Upper lobe of right lung (tissue), 1 donor: ENCODE results near the gene C14orf39. TPM values are rescaled to one million over a fixed set of nuclear protein-coding genes. Genes with fewer than 3 reads are reported as not detected.

ENCODE experiments used
- ATAC-seq: fragments of 200-7000 bp; cut with Tn5 transposase; one replicate; pipeline ENCODE4 v1.9.1; 2020; ENCODE audit warnings: mild to moderate bottlenecking, moderate library complexity
- DNase-seq: peaks from one replicate; pipeline ENCODE4 v3.0.0-alpha.2; 2020
- H3K27ac ChIP-seq: fragments of 200-600 bp; one replicate; pipeline ENCODE4 v1.8.0; 2022
- H3K27me3 ChIP-seq: fragments of 200-600 bp; one replicate; pipeline ENCODE4 v1.8.0; 2022; ENCODE audit warnings: mild to moderate bottlenecking
- H3K36me3 ChIP-seq: fragments of 200-600 bp; one replicate; pipeline ENCODE4 v1.8.0; 2022
- H3K4me1 ChIP-seq: fragments of 200-600 bp; one replicate; pipeline ENCODE4 v1.8.0; 2022
- H3K4me3 ChIP-seq: fragments of 200-600 bp; one replicate; pipeline ENCODE4 v1.8.0; 2022; ENCODE audit warnings: mild to moderate bottlenecking
- H3K9me3 ChIP-seq: fragments of 200-600 bp; one replicate; pipeline ENCODE4 v1.8.0; 2022
- intact Hi-C: fragments of 100-400 bp; cut with DNase I; formaldehyde crosslinking; loops from one replicate; pipeline ENCODE4 v1.11.0; 2022
- total RNA-seq: library from RNA; stranded (reverse); fragmentation: NEBNext Ultra II Directional; extraction: Animal tissue kit (Norgen Biotek cat#: 25700); gene quantifications from one replicate; pipeline ENCODE4 v1.2.1, GENCODE V29; 2021
- TF ChIP-seq, protein P1 (sequence below): fragments of 200-600 bp; IDR thresholded peaks from one replicate; pipeline ENCODE4 v1.8.0; 2022; ENCODE audit warnings: antibody characterized with exemption
- donor health status: DM: no; HTN: yes; CAD: no; lungs with severe emphysema.

C14orf39 gene
- total RNA-seq, 1 donor from 2014 or later: not detected

GRCh38 chr14:60508707-60509437 is 23.0 kb upstream of the C14orf39 start, which contains the start of gene SIX6:
SIX6 (plus strand) TSS chr14:60509146; CDS start chr14:60509399, 253 bp downstream.
- TF ChIP-seq, protein P1, sequence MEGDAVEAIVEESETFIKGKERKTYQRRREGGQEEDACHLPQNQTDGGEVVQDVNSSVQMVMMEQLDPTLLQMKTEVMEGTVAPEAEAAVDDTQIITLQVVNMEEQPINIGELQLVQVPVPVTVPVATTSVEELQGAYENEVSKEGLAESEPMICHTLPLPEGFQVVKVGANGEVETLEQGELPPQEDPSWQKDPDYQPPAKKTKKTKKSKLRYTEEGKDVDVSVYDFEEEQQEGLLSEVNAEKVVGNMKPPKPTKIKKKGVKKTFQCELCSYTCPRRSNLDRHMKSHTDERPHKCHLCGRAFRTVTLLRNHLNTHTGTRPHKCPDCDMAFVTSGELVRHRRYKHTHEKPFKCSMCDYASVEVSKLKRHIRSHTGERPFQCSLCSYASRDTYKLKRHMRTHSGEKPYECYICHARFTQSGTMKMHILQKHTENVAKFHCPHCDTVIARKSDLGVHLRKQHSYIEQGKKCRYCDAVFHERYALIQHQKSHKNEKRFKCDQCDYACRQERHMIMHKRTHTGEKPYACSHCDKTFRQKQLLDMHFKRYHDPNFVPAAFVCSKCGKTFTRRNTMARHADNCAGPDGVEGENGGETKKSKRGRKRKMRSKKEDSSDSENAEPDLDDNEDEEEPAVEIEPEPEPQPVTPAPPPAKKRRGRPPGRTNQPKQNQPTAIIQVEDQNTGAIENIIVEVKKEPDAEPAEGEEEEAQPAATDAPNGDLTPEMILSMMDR: no peak
- peaks cover 100% of the 10 kb centered on the region for H3K27me3 ChIP-seq
- no peak within 1 kb of the TSS for H3K27ac ChIP-seq
- no peaks in the 10 kb centered on the region for H3K36me3 ChIP-seq
- ATAC-seq (peak; percentile 35), DNase-seq (peak; percentile 59)
- intact Hi-C loops: no loop called here
- peaks cover 9% of the 10 kb centered on the region for H3K4me1 ChIP-seq
- no peak within 1 kb of the TSS for H3K4me3 ChIP-seq
- no peaks in the 10 kb centered on the region for H3K9me3 ChIP-seq

GRCh38 chr14:60508363-60508706 is 22.5 kb upstream of the C14orf39 start:
- intact Hi-C loops: no loop called here
- Histone ChIP-seq H3K4me3 (no peak overlapping the region), H3K4me1 (peaks cover 9% of the 10 kb centered on the region), H3K9me3 (no peaks in the 10 kb centered on the region), H3K27ac (no peak overlapping the region), H3K36me3 (no peaks in the 10 kb centered on the region), H3K27me3 (peaks cover 100% of the 10 kb centered on the region)
- ATAC-seq: no peak
- TF ChIP-seq, protein P1: no peak
- DNase-seq: no peak

DNA sequence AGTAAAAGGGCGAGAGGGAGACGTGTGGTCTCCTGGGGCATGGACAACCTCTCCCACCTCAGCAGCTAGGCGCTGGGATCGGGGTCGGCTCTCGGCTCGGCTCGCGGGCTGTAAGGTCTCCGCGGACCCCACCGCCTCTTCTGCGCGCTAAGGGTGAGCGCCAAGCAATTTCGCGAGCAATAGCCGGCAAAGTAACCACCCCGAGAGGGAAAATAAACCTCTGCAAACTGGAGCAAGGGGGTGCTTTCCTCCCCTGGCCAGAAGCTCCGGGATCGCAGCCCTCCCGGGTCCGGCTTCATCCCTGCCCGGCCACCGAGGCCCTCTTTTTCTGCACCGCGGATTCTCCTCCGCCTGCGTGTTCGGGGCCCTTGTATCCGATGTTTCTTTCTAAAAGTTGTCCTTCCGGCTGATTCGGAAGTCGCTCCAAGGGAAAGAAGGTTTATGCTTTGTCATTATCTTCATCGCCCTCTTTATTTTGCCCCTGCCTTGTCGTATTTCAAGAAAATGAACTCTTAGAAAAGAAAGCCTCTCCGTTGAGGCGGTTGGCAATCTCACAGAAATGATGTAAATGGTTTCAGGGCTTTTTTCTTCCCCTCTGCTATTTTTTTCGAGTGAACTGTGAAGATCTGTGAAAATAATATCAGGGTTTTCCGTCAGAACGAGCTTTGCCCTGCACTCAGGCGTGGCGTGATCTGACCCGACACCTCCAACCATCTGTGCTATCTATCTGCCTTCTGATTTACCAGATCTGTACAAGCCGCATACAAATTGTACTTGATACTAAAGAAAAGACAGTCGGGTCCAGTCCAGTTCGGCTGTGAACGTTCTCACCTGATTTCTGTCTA is 21.3 kb upstream of the C14orf39 start:
- DNase-seq (no peak), ATAC-seq (no peak)
- no peak overlapping the region for H3K27ac ChIP-seq
- intact Hi-C loops: no loop called here
- H3K4me3 ChIP-seq: no peak overlapping the region
- TF ChIP-seq, protein P1: no peak
- no peaks in the 10 kb centered on the region for H3K9me3 ChIP-seq
- H3K27me3 ChIP-seq: peaks cover 100% of the 10 kb centered on the region
- H3K36me3 ChIP-seq: no peaks in the 10 kb centered on the region
- peaks cover 9% of the 10 kb centered on the region for H3K4me1 ChIP-seq

GRCh38 chr14:60506462-60506984 is 20.7 kb upstream of the C14orf39 start:
- intact Hi-C loops: no loop called here
- H3K4me3 ChIP-seq: no peak overlapping the region
- TF ChIP-seq, protein P1: no peak
- peaks cover 9% of the 10 kb centered on the region for H3K4me1 ChIP-seq
- no peaks in the 10 kb centered on the region for H3K36me3 ChIP-seq
- ATAC-seq: no peak
- DNase-seq: no peak
- no peaks in the 10 kb centered on the region for H3K9me3 ChIP-seq
- peaks cover 100% of the 10 kb centered on the region for H3K27me3 ChIP-seq
- H3K27ac ChIP-seq: no peak overlapping the region

DNA sequence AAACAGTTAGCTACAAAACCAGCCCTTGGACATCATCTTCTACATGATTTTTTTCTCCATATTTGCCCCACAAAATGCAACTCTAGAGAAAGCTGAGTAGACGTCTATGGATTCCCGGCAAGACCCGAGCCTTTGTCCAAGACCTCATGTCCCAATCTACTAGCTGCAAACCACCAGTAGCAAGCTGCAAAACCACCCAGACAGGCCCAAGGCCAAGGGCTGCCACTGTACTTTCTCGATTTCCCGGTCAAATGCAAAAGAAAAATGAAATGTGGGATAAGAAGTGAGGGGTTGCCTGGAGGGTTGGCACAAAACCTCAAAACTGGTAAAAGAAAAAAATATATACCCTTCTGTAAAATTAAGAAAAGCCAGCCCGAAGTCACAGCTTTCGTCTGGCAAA is 20.1 kb upstream of the C14orf39 start:
- H3K4me3 ChIP-seq: no peak overlapping the region
- peaks cover 5% of the 10 kb centered on the region for H3K4me1 ChIP-seq
- ATAC-seq: no peak
- no peaks in the 10 kb centered on the region for H3K9me3 ChIP-seq
- no peaks in the 10 kb centered on the region for H3K36me3 ChIP-seq
- TF ChIP-seq, protein P1: no peak
- no peak overlapping the region for H3K27ac ChIP-seq
- H3K27me3 ChIP-seq: peaks cover 98% of the 10 kb centered on the region
- intact Hi-C loops: no loop called here
- no peak for DNase-seq
